Tibial artery (tissue), 4 donors: ENCODE measurements around the gene FOXL2NB.

Source experiments
- DNase-seq, 2 donors: peaks; one replicate each; pipeline ENCODE4 v3.0.0-alpha.2; 2019
- H3K27ac ChIP-seq, 2 donors: fragments of 200-600 bp; sonication (generic) in 1 of 2; 1 replicate in 1 of 2; 2 replicates in 1 of 2; pipeline ENCODE4 v1.5.1; 2018 to 2019; ENCODE audit warnings: mild to moderate bottlenecking in 1 of 2
- H3K27me3 ChIP-seq, 2 donors: fragments of 200-600 bp; sonication (generic) in 1 of 2; one replicate each; pipeline versions ENCODE4 v1.5.1 to v1.6.0; 2016 to 2019
- H3K36me3 ChIP-seq, 3 donors: fragments of 200-600 bp; sonication (generic) in 2 of 3; one replicate each; pipeline ENCODE4 v1.5.1; 2016 to 2019; ENCODE audit warnings: mild to moderate bottlenecking in 2 of 3
- H3K4me1 ChIP-seq, 4 donors: fragments of 200-600 bp; sonication (generic) in 2 of 4; 1 replicate in 3 of 4; 2 replicates in 1 of 4; pipeline ENCODE4 v1.5.1; 2016 to 2019
- H3K4me3 ChIP-seq, 2 donors: fragments of 200-600 bp; sonication (generic) in 1 of 2; 1 replicate in 1 of 2; 2 replicates in 1 of 2; pipeline ENCODE4 v1.5.1; 2018 to 2019; ENCODE audit warnings: mild to moderate bottlenecking in 2 of 2
- H3K9me3 ChIP-seq, 3 donors: fragments of 200-600 bp; sonication (generic) in 1 of 3; one replicate each; pipeline ENCODE4 v1.5.1; 2016 to 2019
- intact Hi-C: fragments of 100-400 bp; cut with DNase I; formaldehyde crosslinking; loops from one replicate; pipeline ENCODE4 v1.15.0; 2023; ENCODE audit warnings: low total_unique reads
- TF ChIP-seq, protein P1 (sequence below), 2 experiments: fragments of 200-600 bp in 1 of 2; fragments of 450-650 bp in 1 of 2; IDR thresholded peaks; one replicate each; pipeline ENCODE4 v1.5.1; 2017 to 2019; ENCODE audit warnings: antibody characterized with exemption in 2 of 2, mild to moderate bottlenecking in 1 of 2, moderate library complexity in 1 of 2

The FOXL2NB gene

DNA sequence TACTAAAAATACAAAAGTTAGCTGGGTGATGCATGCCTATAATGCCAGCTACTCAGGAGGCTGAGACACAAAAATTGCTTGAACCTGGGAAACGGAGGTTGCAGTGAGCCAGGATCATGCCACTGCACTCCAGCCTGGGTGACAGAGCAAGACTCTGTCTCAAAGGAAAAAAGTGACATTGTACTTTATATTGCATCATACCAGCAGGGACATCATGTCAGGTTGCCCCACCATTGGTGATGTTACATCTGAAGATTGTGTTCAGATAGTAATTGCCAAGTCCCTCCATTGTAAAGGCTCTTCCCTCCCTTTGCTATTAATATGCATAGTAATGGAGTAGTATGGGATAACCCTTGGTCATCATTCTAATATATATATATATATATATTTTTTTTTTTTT, 44.8 kb upstream of the FOXL2NB start:
- TF ChIP-seq, protein P1, sequence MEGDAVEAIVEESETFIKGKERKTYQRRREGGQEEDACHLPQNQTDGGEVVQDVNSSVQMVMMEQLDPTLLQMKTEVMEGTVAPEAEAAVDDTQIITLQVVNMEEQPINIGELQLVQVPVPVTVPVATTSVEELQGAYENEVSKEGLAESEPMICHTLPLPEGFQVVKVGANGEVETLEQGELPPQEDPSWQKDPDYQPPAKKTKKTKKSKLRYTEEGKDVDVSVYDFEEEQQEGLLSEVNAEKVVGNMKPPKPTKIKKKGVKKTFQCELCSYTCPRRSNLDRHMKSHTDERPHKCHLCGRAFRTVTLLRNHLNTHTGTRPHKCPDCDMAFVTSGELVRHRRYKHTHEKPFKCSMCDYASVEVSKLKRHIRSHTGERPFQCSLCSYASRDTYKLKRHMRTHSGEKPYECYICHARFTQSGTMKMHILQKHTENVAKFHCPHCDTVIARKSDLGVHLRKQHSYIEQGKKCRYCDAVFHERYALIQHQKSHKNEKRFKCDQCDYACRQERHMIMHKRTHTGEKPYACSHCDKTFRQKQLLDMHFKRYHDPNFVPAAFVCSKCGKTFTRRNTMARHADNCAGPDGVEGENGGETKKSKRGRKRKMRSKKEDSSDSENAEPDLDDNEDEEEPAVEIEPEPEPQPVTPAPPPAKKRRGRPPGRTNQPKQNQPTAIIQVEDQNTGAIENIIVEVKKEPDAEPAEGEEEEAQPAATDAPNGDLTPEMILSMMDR (IDR thresholded peaks at IDR 0.05): no peak
- H3K4me3 ChIP-seq: no peak overlapping the region
- no peaks in the 10 kb centered on the region for H3K27me3 ChIP-seq
- intact Hi-C loops: no loop called here
- H3K27ac ChIP-seq: no peak overlapping the region
- H3K9me3 ChIP-seq: no peaks in the 10 kb centered on the region
- DNase-seq: no peak
- peaks cover 0 to 6% (median 3%) of the 10 kb centered on the region in 4 donors for H3K4me1 ChIP-seq
- H3K36me3 ChIP-seq: no peaks in the 10 kb centered on the region

DNA sequence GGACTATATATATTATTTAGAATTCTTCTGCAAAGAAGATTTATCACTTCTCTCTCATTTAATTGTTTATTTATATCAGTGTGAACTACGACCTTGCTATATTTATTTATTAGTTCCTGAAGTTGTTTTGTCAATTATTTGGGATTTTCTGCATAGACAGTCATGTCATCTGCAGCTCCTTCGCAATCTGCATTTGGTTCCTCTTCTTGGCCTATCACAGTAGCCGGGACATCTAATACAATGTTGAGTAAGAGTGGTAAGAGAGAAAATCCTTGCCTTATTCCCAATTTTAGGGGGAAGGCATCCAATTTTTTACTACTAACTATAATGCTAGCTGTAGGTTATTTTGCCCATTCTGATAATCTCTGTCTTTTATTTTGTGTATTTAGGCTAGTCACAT, 39.5 kb upstream of the FOXL2NB start:
- intact Hi-C loops: loop anchor here (5.0 kb wide), 1 partner anchor 205 kb away; no protein-coding TSS in a partner anchor
- H3K27ac ChIP-seq: no peak overlapping the region
- TF ChIP-seq, protein P1 (IDR thresholded peaks at IDR 0.05): no peak

DNA sequence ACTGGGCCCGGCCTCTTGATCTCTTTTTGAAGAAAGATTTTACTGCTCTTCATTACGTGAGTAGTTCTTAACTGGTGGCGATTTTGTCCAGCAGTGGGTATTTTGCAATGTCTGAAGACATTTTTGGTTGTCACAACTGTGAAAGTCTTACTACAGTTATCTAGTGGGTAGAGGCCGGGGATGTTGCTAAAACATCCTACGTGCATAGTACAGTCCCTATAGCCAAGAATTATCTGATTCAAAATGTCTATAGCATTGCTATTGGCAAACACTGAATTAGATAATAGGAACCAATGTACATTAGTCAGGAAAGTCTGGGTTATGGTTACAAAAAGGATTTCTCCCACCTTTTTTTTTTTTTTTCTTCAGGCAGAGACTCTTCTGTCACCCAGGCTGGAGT, 38.2 kb upstream of the FOXL2NB start:
- DNase-seq: no peak
- intact Hi-C loops: loop anchor here (5.0 kb wide), 1 partner anchor 207 kb away; no protein-coding TSS in a partner anchor
- no peak overlapping the region for H3K4me3 ChIP-seq
- TF ChIP-seq, protein P1 (IDR thresholded peaks at IDR 0.05): no peak
- no peaks in the 10 kb centered on the region for H3K9me3 ChIP-seq
- H3K27me3 ChIP-seq: no peaks in the 10 kb centered on the region
- no peak overlapping the region for H3K27ac ChIP-seq
- H3K4me1 ChIP-seq: no peaks in the 10 kb centered on the region
- H3K36me3 ChIP-seq: no peaks in the 10 kb centered on the region

More for the DNA sequence above, 39.5 kb upstream of the FOXL2NB start:
- DNase-seq: no peak
- H3K36me3 ChIP-seq: no peaks in the 10 kb centered on the region
- no peaks in the 10 kb centered on the region for H3K9me3 ChIP-seq
- no peak overlapping the region for H3K4me3 ChIP-seq
- H3K4me1 ChIP-seq: no peaks in the 10 kb centered on the region
- no peaks in the 10 kb centered on the region for H3K27me3 ChIP-seq

DNA sequence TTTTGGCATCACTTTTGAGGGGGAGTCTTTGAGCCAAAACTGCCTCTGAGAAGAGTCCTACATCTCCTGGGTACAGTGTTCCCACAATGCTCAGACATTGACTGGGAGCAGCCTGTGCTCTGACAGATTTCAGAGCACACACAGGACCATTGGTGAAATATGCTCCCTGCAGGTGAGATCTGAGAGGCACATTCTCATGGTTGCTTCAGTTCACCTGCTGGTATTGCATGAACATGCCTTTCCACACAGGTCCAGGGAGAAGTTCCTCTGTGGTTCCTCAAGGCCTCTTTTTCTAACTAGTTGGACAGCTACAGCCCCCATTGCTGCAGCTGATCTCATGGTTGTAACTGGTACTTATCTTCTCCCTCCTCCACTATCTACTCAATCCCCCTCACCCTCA, 37.1 kb upstream of the FOXL2NB start:
- H3K4me3 ChIP-seq: no peak overlapping the region
- DNase-seq: no peak
- no peaks in the 10 kb centered on the region for H3K36me3 ChIP-seq
- intact Hi-C loops: loop anchor here (5.0 to 10.0 kb wide), 2 partner anchors 75 to 208 kb away; partner anchors contain the start of gene PIK3CB
- H3K27ac ChIP-seq: no peak overlapping the region
- H3K4me1 ChIP-seq: peaks cover 0 to 3% (median 1%) of the 10 kb centered on the region in 4 donors
- TF ChIP-seq, protein P1 (IDR thresholded peaks at IDR 0.05): no peak
- no peaks in the 10 kb centered on the region for H3K9me3 ChIP-seq
- H3K27me3 ChIP-seq: no peaks in the 10 kb centered on the region

DNA sequence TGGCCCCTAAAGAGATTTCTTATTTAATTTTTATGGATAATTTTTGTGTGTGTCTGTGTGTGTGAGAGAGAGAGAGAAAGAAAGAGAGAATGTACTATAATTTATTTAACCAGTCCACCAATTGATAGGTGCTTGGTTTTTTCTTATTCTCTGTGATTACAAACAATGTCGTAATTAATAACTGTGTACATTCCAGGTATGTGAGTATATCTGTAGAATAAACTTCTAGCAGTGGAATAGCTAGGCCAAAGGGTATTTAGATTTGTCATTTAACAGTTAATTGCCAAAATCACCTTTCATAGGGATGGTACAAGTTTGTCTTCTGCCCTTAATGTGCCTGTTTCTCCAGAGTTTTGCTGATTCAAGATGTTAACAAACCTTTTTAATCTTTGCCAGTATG, 35.4 kb upstream of the FOXL2NB start:
- intact Hi-C loops: loop anchor here (10.0 kb wide), 1 partner anchor 77 kb away; the partner anchor contains the start of gene PIK3CB
- no peak overlapping the region for H3K4me3 ChIP-seq
- H3K36me3 ChIP-seq: no peaks in the 10 kb centered on the region
- peaks cover 0 to 17% (median 10%) of the 10 kb centered on the region in 4 donors for H3K4me1 ChIP-seq
- TF ChIP-seq, protein P1 (IDR thresholded peaks at IDR 0.05): no peak
- DNase-seq: no peak
- no peaks in the 10 kb centered on the region for H3K9me3 ChIP-seq
- no peaks in the 10 kb centered on the region for H3K27me3 ChIP-seq
- no peak overlapping the region for H3K27ac ChIP-seq

DNA sequence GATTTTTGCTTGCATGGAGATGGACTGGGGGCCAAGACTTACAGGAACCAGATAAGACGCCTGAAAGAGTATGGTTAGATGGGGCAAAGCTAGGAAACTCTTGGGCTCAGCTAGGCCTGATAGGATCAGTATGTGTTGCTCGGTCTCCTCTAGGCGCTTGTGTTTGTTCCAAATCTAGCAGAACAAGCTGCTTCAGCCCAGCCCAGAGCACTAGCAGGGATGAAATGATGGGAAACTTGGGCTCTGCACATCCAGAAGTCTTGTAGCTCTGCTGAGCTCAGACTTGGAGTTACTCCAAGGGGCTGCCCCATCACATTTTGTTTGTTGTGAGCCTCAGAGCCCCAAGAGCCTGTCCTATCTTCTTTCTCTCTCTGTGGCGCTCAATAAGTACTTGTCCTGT, 34.8 kb upstream of the FOXL2NB start:
- TF ChIP-seq, protein P1 (IDR thresholded peaks at IDR 0.05): no peak
- H3K27me3 ChIP-seq: no peaks in the 10 kb centered on the region
- H3K27ac ChIP-seq: no peak overlapping the region
- no peak for DNase-seq
- no peaks in the 10 kb centered on the region for H3K36me3 ChIP-seq
- peaks cover 0 to 17% (median 10%) of the 10 kb centered on the region in 4 donors for H3K4me1 ChIP-seq
- no peak overlapping the region for H3K4me3 ChIP-seq
- no peaks in the 10 kb centered on the region for H3K9me3 ChIP-seq
- intact Hi-C loops: loop anchor here (10.0 kb wide), 1 partner anchor 77 kb away; the partner anchor contains the start of gene PIK3CB
